ENCODE measurements around the gene GPR18. TPM values are rescaled to one million over a fixed set of nuclear protein-coding genes. Genes with fewer than 3 reads are reported as not detected.
"Not testable (repeated sequence)": the region's sequence is repeated elsewhere in the genome, so short reads cannot be mapped to it uniquely, and the experiment has no call there.

Gene GPR18
- total RNA-seq, 2 donors from 2014 or later: not detected

DNA sequence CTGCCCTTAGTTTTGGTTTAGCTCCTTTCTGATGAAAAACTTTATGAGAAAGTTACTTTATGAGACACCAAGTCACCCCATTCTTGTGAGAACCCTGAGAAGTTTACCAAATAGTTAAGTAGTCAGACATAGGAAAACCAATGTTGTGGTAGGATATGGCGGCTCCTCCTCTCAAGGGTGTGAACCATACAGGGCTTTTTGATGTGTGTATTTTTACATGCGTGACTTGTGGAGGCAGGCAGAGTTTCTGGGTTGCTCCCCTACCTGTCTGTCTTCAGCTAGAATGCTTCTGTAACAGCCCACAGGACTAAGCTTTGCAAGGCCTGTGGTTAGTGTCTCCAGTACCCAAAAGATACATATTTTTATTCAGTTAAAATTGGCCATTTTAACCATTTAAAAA lies 39.2 kb downstream of the GPR18 start:
- intact Hi-C loops (cut with DNase I): no loop called here
- no peak for DNase-seq (ENCODE audit: low spot score)

DNA sequence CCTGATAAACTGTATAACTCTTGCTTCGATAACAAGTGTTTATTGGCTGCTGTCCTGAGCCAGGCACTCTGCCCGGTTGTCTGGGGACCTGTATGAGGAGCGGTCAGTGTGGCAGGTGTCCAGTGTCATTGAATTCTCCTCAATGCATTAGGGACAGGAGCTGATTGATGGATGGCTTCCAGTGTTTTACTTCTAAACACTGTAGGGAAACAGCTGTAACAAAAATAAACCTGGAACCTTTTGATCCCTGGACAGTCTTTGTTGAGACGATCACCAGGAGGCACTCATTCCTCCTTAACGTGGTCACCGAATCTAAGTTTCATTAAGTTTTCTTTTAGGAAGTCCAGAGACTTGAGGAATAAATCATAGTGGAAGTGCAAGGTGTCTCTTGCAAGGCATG lies 39.6 kb downstream of the GPR18 start:
- intact Hi-C loops (cut with DNase I): no loop called here
- no peak for DNase-seq (ENCODE audit: low spot score)

DNA sequence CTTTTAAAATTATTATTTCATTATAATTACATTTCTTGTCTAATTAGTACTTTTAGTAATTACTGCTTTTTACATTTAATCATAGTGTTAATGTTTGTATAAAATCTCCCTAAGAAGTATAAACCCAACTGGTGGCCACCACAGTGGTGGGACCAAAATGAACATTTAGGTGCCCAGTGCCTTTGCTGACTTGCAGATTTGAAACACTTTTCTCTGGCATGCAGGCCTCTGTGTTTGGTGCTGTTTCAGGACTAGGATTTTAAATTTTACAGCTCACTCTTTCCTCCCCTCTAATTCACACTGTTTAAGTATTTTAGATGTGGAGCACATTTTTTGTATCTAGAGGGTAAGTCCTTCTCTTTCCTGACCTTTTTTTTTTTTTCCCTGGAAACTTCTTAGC lies 40.1 kb downstream of the GPR18 start:
- DNase-seq (ENCODE audit: low spot score): no peak
- intact Hi-C loops (cut with DNase I): no loop called here

DNA sequence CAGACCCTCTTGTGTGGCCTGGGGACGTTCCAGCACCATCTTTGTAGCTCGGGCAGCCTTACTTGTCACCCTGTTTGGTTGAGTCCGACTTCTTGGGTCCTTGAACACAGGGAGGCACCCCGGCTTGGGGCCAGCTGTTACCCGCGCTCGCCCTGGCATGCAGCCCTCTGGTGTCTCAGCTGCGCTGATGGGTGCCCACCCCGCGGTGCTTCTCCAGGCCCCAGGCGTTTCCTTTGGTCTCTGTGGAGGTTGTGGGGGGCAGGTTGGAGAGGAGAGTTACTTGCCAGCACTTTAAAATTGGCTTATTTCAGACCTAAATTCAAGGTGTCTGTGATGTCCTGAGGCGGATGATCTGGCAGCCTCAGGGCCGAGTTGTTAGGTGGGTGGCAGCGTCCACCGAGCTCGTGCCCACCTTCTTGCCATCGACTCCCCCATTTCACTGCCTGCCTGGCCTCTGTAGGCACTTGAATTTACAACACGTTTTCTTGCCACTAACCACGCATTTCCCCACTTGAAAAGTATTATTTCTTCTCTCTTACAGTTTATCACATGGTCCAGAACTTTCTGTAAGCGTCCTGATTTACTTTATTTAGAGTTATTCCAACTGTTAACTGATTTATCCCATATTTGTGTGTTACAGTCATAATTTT lies 40.6 kb downstream of the GPR18 start:
- no peak for DNase-seq (ENCODE audit: low spot score)
- intact Hi-C loops (cut with DNase I): no loop called here

DNA sequence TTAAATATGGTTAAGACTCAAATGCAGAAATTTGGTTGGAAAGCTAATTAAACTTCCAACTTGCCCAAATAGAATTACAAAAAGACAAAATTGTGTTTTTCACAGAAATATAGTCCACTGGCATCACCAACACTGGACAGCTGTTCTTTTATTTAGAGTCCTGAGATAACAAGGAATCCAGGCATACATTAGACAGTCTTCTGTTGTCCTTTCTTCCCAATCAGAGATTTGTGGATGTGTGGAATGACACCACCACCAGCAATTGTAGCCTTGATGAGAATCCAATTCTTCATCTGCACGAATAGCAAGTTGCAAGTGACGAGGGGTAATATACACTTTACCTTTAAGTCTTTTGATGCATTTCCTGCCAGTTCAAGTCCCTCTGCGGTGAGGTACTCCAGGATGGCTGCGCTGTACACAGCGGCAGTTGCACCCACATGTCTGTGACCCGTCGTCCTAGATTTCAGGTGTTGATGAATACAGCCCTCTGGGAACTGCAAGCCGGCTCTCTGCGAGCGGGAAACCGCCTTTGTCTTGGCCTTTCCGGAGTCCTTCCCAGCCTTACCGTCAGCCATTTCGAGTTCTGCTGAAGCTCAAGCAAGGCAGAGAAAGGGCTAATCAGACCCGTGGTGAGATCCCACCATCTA lies 42.9 kb downstream of the GPR18 start:
- intact Hi-C loops (cut with DNase I): no loop called here
- no peak for DNase-seq (ENCODE audit: low spot score)

DNA sequence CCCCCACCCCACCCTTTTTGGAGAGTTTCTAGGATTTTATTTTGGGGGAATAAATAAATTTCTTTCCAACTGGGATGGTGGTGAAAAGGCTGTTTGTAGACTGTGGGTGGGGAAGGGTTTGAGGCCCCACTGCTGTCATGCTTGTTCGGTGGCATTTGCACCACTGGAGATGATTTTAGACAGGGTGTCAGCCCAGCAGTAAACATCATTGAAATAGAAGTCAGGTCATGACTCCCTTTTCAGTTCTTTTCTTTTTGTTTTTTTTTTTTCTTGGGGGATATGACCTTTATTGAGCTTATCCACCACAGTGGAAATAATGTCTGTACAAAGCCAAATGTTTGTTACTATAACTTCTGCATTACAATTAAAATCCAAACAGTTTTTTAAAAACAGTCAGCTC lies 43.4 kb downstream of the GPR18 start:
- intact Hi-C loops (cut with DNase I): no loop called here
- DNase-seq (ENCODE audit: low spot score): no peak

DNA sequence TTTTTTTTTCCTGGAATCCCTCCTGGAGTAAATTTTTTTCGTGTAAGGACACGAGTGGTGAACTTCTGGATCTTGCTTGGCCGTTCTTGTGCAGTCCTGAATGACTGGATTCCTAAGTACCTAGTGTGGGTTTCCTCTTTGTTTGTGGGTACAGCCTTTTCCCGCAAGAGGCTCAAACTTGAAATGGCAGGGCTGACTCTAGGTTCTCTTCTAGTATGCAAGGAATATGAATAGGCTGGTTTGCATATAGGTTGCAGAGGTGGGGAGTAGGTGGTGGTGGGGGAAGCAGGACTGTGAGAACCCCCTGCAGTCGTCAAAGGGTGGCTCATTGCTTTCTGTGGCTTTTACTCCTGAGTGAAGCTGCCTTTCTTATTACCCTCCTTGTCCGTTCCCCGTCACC lies 43.9 kb downstream of the GPR18 start:
- DNase-seq (ENCODE audit: low spot score): no peak
- intact Hi-C loops (cut with DNase I): no loop called here

DNA sequence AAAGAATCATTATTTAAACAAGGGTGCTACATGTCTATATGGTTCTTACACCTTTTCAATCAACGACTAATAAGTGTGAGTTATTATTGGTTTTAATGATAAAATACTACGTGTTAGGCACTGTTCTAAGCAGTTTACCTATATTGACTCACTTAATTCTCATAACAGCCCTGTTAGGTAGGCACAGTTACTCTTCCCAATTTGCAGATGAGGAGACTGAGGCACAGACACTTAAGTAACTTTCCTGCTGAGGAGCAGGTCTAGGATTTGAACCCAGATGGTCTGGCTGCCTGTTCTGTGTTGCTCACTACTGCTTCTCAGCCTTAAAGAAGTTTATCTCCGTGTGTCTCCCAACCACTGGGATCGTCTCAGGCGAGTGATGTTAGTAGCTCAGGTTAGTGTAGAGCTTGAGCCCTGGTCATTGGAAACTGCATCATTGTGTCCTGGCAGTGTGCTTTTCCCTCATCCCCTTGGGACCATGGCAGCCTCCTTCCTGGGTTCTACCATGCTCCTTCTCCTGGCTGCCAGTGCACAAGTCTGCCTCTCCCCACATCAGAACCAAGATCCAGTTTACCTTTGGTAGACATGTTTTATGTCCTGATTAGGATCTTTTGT lies 46.7 kb downstream of the GPR18 start:
- no peak for DNase-seq (ENCODE audit: low spot score)
- intact Hi-C loops (cut with DNase I): no loop called here

DNA sequence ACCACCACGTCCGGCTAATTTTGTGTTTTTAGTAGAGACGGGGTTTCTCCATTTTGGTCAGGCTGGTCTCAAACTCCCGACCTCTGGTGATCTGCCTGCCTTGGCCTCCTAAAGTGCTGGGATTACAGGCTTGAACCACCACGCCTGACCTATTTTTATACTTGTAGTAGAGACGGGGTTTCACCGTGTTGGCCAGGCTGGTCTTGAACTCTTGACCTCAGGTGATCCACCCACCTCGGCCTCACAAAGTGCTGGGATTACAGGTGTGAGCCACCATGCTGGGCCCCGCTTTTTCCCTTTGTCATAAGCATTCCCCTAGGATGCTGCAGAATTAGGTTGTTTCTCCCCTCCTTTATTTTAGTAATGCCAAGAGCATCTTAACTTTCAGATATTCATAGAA lies 47.6 kb downstream of the GPR18 start:
- DNase-seq (ENCODE audit: low spot score); intact Hi-C loops (cut with DNase I): not testable (repeated sequence)

DNA sequence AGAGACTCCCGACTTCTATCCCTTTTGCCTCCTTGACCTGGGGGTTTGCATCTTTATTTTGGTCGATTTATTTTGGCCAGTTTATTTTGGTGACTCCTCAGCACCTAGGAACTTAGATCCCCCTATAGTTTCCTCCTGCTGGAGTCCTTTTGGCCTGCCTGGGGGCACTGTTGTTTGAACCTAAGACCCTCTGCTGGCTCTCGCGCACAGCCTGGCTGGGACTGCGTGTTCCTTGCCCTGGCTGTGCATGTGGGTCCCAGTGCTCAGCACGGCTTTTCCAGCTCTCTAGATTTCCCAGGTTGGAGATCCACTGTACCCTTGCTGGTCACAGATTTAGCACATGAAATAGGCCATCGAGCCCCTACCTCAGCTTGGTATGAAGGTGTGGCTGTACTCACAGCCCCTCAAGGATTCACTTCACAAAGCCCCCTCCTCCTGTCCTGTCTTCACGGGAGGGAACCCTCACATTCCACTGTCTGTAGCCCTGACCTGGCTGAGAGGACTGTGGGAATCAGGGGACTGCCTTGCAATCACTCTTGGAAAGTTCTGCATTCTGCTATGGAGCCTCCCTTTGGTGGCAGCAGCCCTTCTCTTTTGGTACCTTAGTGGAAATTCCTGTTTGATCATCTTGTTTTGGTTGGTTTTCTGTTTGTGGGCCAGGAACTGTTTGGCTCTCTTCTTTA lies 49.2 kb downstream of the GPR18 start:
- DNase-seq (ENCODE audit: low spot score): no peak
- intact Hi-C loops (cut with DNase I): no loop called here

DNA sequence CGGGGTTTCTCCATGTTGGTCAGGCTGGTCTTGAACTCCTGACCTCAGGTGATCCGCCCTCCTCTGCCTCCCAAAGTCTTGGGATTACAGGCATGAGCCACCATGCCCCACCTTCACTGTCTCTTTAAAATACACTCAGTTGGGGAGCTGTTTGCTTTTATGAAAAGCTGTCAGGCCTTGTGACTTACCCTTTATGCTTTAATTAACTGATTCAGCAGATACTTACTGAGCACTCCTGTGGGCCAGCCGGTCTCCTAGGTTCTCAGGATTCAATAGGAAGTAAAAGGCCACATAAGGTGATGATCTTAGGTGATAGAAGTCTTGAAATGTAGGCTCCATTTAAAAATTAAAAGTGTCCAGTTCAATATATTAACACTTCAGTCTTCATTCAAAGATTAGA lies 50.0 kb downstream of the GPR18 start:
- intact Hi-C loops (cut with DNase I): no loop called here
- no peak for DNase-seq (ENCODE audit: low spot score)

DNA sequence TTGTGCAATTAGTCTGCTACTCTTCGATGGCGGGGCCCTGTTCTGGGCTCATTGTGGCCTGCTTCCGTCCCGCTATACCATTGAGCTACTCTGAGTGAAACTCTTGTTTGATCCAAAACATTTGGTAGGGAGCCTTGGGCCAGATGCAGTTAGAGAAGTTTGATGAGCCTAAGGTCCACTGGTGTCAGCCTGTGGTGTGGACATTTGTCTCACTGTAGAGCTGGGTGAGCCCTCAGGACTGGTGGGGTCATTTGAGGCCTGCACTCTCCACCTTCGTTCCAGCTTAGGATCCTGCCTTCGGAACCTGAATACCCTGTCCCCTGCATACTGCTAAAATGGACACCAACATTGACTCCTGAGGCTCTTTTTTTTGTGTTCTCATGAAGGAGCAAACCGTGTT lies 50.7 kb downstream of the GPR18 start:
- intact Hi-C loops (cut with DNase I): no loop called here
- DNase-seq (ENCODE audit: low spot score): no peak

DNA sequence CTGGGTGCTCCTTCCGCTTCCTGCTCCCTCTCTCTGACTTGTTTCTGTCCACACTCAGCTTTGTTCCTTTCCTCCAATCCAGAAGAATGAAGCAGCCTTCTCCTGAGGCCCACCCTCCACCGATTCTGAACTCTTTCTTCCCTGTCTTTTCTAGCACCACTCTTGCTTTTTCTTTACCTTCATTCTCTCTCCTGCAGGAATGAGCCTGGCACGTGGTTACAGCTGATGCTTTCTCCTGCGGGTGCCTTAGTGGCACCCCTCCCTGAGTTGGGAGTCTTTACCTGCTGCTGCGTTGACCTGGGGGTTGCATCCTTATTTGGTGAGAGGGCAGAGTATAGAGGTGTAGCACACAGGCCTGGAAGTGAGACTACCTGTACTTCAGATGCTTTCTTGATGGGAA lies 51.3 kb downstream of the GPR18 start:
- DNase-seq (ENCODE audit: low spot score): no peak
- intact Hi-C loops (cut with DNase I): no loop called here

DNA sequence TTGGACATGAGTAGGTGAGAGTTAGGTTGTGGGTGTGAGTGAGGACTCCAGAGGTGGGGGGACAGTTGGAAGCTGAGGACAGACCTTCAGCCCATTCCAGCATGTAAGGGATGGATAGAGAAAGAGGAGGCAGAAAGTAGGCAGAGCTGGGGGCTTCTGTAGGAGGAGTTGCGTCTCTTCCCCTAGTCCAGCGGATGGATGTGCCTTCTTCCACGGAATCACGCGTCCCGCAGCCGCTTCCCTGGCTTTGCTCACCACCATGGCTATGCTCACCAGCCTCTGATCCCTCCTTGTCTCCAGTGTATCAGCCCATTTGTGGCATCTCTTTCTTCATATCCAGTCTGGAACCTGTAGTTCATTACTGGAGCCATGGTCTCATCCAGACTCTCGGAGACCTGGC lies 52.0 kb downstream of the GPR18 start:
- DNase-seq (ENCODE audit: low spot score): no peak
- intact Hi-C loops (cut with DNase I): no loop called here

DNA sequence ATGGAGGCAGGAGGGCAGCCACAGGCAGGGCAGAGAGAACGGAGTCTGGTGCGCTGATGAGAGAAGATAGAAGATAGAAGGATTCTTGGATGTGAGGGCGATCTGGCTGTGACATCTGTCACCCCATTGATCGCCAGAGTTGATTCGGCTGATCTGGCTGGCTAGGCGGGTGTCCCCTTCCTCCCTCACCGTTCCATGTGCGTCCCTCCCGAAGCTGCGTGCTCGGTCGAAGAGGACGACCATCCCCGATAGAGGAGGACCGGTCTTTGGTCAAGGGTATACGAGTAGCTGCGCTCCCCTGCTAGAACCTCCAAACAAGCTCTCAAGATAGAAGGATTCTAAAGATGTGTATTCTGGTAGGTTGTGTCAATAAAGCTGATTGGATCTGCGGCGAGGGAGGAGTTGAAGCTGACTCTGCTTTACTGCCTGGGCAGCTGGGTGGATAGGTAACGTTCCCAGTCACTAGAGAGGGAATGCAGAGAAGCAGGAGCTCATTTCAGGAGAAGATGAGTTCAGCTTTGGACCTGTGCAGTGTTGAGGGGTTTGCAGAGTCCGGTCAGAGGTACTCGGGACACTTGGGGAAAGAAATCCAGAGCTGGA lies 52.5 kb downstream of the GPR18 start:
- intact Hi-C loops (cut with DNase I): no loop called here
- no peak for DNase-seq (ENCODE audit: low spot score)

Other genes with a start within 250 kb of the GPR18 start
- 10 to 100 TPM; 38.2 to 41.4 TPM for gene UBAC2, start 57.5 kb downstream of the GPR18 start, total RNA-seq
- gene GPR183, start 49.0 kb upstream of the GPR18 start, total RNA-seq: 10 to 100 TPM; 12.1 to 14.7 TPM
- gene TM9SF2, start 243.1 kb upstream of the GPR18 start, total RNA-seq: 10 to 100 TPM; 73.4 to 81.4 TPM